ENCODE measurements around the gene KIF23.

DNA sequence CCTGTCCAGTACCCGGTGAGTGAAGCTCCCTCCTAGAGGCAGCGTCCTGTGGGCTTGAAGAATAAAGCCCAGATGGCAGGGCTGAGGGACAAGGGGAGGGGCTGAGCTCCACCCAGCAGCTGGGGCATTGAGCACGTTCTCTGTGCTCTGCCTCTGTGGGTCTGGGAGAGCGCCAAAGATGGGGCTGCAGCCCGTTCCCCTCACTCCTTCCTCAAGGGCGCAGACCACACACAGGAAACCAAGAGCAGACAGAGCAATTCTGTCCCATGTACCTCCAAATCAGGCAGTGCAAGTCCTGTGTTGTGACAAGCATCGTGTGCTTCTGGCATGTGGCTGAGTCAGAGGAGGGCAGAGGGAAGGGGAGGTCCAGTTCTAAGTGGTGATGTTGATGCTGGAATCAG is 15.7 kb upstream of the KIF23 start:
- TF ChIP-seq, protein P1, sequence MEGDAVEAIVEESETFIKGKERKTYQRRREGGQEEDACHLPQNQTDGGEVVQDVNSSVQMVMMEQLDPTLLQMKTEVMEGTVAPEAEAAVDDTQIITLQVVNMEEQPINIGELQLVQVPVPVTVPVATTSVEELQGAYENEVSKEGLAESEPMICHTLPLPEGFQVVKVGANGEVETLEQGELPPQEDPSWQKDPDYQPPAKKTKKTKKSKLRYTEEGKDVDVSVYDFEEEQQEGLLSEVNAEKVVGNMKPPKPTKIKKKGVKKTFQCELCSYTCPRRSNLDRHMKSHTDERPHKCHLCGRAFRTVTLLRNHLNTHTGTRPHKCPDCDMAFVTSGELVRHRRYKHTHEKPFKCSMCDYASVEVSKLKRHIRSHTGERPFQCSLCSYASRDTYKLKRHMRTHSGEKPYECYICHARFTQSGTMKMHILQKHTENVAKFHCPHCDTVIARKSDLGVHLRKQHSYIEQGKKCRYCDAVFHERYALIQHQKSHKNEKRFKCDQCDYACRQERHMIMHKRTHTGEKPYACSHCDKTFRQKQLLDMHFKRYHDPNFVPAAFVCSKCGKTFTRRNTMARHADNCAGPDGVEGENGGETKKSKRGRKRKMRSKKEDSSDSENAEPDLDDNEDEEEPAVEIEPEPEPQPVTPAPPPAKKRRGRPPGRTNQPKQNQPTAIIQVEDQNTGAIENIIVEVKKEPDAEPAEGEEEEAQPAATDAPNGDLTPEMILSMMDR (IDR thresholded peaks at IDR 0.05), result no peak
- TF ChIP-seq POLR2A (IDR thresholded peaks at IDR 0.05), result no peak

Data from lower leg skin (tissue), 3 donors.